Transverse colon (tissue), 4 donors: ENCODE measurements around the gene DNHD1.

Experiments used
- CTCF ChIP-seq, 5 experiments: fragments of 200-600 bp in 3 of 5; fragments of 450-650 bp in 2 of 5; sonication (generic) in 3 of 5; IDR thresholded peaks; 1 replicate in 2 of 5; 2 replicates in 3 of 5; pipeline ENCODE4 v1.5.1; 2016 to 2017; ENCODE audit warnings: antibody characterized with exemption in 5 of 5, inconsistent platforms in 3 of 5, mild to moderate bottlenecking in 2 of 5, moderate library complexity in 1 of 5
- EP300 ChIP-seq: sonication (generic); formaldehyde crosslinking; IDR thresholded peaks from one replicate; pipeline ENCODE4 v1.6.1; 2017; ENCODE audit warnings: antibody characterized with exemption, low read depth
- POLR2A ChIP-seq: fragments of 450-650 bp; IDR thresholded peaks from one replicate; pipeline ENCODE4 v1.6.1; 2016; ENCODE audit warnings: antibody characterized with exemption, mild to moderate bottlenecking, moderate library complexity
- POLR2AphosphoS5 ChIP-seq, 3 donors: sonication (generic); formaldehyde crosslinking; IDR thresholded peaks; one replicate each; pipeline ENCODE4 v1.6.1; 2016; ENCODE audit warnings: antibody characterized with exemption in 3 of 3

- TF ChIP-seq CTCF (IDR thresholded peaks at IDR 0.05) (no peak), POLR2A (no peak), POLR2AphosphoS5 (IDR thresholded peaks at IDR 0.05) (no peak), EP300 (no peak)
These were observed 107.7 kb downstream of the DNHD1 start for GRCh38 chr11:6604790-6605189.
